GM23338 (cell line): ENCODE results near the gene NUP214.

ENCODE experiments used
- EZH2phosphoT487 ChIP-seq: fragments of 200-600 bp; sonication (generic); IDR thresholded peaks from one replicate; pipeline ENCODE4 v1.8.1; 2018; ENCODE audit warnings: antibody characterized with exemption; ENCODE audit not compliant: unreplicated experiment
- TF ChIP-seq, protein P1 (sequence below): IDR thresholded peaks from 2 replicates; pipeline ENCODE4 v1.6.1; 2016; ENCODE audit warnings: antibody characterized with exemption
- TF ChIP-seq, protein P2 (sequence below), 2 experiments: fragments of 200-600 bp in 1 of 2; sonication (generic) in 1 of 2; conservative IDR thresholded peaks; 2 replicates each; pipeline versions ENCODE4 v1.5.1 to v1.6.1; 2016 to 2017; ENCODE audit warnings: antibody characterized with exemption in 2 of 2, low read depth in 2 of 2, mild to moderate bottlenecking in 2 of 2, moderate library complexity in 1 of 2

DNA sequence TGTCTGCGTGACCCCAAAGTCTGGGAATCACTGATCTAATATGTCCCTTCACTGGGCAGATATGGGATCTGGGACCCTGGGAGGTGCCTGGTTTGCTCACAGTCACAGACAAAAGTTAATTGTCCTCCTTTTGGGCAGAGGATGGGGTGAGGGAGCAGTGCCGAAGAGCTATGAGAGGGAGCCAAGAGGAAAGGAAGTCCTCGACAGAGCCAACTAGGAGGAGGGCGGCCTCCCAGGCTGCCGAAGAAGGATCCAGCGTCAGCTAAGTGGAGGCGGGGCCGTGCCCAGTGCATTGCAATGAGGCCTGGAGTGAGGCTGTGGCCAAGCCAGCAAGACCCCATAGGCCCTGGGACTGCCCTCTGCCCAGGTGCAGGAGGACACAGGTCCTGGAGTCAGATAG, 17.6 kb upstream of the NUP214 start:
- TF ChIP-seq, protein P1, sequence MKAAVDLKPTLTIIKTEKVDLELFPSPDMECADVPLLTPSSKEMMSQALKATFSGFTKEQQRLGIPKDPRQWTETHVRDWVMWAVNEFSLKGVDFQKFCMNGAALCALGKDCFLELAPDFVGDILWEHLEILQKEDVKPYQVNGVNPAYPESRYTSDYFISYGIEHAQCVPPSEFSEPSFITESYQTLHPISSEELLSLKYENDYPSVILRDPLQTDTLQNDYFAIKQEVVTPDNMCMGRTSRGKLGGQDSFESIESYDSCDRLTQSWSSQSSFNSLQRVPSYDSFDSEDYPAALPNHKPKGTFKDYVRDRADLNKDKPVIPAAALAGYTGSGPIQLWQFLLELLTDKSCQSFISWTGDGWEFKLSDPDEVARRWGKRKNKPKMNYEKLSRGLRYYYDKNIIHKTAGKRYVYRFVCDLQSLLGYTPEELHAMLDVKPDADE = no peak
- no peak for TF ChIP-seq EZH2phosphoT487
- TF ChIP-seq, protein P2, sequence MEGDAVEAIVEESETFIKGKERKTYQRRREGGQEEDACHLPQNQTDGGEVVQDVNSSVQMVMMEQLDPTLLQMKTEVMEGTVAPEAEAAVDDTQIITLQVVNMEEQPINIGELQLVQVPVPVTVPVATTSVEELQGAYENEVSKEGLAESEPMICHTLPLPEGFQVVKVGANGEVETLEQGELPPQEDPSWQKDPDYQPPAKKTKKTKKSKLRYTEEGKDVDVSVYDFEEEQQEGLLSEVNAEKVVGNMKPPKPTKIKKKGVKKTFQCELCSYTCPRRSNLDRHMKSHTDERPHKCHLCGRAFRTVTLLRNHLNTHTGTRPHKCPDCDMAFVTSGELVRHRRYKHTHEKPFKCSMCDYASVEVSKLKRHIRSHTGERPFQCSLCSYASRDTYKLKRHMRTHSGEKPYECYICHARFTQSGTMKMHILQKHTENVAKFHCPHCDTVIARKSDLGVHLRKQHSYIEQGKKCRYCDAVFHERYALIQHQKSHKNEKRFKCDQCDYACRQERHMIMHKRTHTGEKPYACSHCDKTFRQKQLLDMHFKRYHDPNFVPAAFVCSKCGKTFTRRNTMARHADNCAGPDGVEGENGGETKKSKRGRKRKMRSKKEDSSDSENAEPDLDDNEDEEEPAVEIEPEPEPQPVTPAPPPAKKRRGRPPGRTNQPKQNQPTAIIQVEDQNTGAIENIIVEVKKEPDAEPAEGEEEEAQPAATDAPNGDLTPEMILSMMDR (conservative IDR thresholded peaks at IDR 0.05; ENCODE audit: low read depth in 2 of 2) = no peak
